Activated CD4-positive, alpha-beta T cell treated with anti-CD3 and anti-CD28 coated beads for 36 hours (primary cell): ENCODE results near the gene TMED8. TPM values are rescaled to one million over a fixed set of nuclear protein-coding genes. Genes with fewer than 3 reads are reported as not detected.

Experiments
- ATAC-seq: fragments of 200-7000 bp; cut with Tn5 transposase; one replicate; pipeline ENCODE4 v1.10.0; 2021; ENCODE audit warnings: mild to moderate bottlenecking, moderate library complexity
- CTCF ChIA-PET: fragments of 350-600 bp; sonication (Branson Sonifier 250); formaldehyde crosslinking; loops from one replicate; lab custom pipeline; 2021; ENCODE audit warnings: antibody characterized with exemption; lab: Charles Lee
- POLR2A ChIA-PET: fragments of 350-600 bp; sonication (Branson Sonifier 250); formaldehyde crosslinking; loops from one replicate; lab custom pipeline; 2021; ENCODE audit warnings: antibody characterized with exemption, inconsistent platforms; lab: Charles Lee
- DNase-seq: peaks from one replicate; pipeline ENCODE4 v3.0.0-alpha.2; 2020
- H3K27ac Mint-ChIP-seq: one replicate; pipeline ENCODE4 v1.8.0; 2021; ENCODE audit warnings: mixed read lengths
- H3K27me3 Mint-ChIP-seq: one replicate; pipeline ENCODE4 v1.8.0; 2021; ENCODE audit warnings: mixed read lengths
- H3K36me3 Mint-ChIP-seq: one replicate; pipeline ENCODE4 v1.8.0; 2021; ENCODE audit warnings: low read depth, mixed read lengths
- H3K4me1 Mint-ChIP-seq: one replicate; pipeline ENCODE4 v1.8.0; 2021; ENCODE audit warnings: mixed read lengths
- H3K4me3 Mint-ChIP-seq: one replicate; pipeline ENCODE4 v1.8.0; 2021; ENCODE audit warnings: mild to moderate bottlenecking, moderate library complexity, mixed read lengths
- H3K9me3 Mint-ChIP-seq: one replicate; pipeline ENCODE4 v1.8.0; 2021; ENCODE audit warnings: low read depth, mixed read lengths
- intact Hi-C, 2 experiments: fragments of 100-400 bp; cut with DNase I in 1 of 2; cut with micrococcal nuclease in 1 of 2; formaldehyde crosslinking; loops; one replicate each; pipeline versions ENCODE4 v1.14.2 to v1.15.1; 2022 to 2024; cut with DNase I, micrococcal nuclease
- total RNA-seq, 2 experiments: library from RNA; stranded (reverse); gene quantifications; one replicate each; pipeline ENCODE4 v1.2.3, GENCODE V29; 2021

Gene TMED8
- total RNA-seq, 2 experiments from 2014 or later: 25.3 to 27.9 TPM

DNA sequence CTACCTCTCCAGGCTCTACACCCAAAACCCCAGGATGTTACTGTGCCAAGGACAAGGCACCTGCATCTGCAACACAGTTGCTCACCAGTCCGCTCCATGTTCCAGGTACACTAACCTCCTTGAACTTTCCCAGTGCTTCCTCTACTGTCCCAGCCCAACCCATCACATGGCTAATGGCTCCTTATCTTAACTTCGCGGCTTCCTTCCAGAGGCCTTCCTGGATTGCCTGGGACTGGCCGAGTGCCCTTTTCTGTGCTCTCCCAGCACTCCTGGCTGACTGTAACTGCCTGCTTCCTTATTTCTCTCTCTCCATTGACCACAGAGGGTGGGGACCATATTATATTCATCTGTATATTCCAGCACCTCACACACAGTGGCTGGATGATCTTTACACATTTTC lies 77.1 kb downstream of the TMED8 start:
- intact Hi-C loops: loop anchor here (5.0 to 10.0 kb wide), 8 partner anchors 78 to 408 kb away; partner anchors contain the start of genes AHSA1 (in 1 of the 2), ALKBH1 (in 1 of the 2), SAMD15 (in 1 of the 2) and SLIRP (in 1 of the 2)
- DNase-seq: no peak
- ChIA-PET POLR2A (no interaction called here), CTCF (interaction anchor here (1.2 to 9.8 kb wide), 2 partner anchors 14 to 39 kb away, joined by 3 to 176 read pairs; no protein-coding TSS in a partner anchor)
- H3K9me3 Mint-ChIP-seq: no peaks in the 10 kb centered on the region
- peaks cover 24% of the 10 kb centered on the region for H3K4me1 Mint-ChIP-seq
- H3K27me3 Mint-ChIP-seq: no peaks in the 10 kb centered on the region
- no peak overlapping the region for H3K27ac Mint-ChIP-seq
- H3K4me3 Mint-ChIP-seq: no peak overlapping the region
- ATAC-seq: no peak
- H3K36me3 Mint-ChIP-seq: peaks cover 11% of the 10 kb centered on the region

DNA sequence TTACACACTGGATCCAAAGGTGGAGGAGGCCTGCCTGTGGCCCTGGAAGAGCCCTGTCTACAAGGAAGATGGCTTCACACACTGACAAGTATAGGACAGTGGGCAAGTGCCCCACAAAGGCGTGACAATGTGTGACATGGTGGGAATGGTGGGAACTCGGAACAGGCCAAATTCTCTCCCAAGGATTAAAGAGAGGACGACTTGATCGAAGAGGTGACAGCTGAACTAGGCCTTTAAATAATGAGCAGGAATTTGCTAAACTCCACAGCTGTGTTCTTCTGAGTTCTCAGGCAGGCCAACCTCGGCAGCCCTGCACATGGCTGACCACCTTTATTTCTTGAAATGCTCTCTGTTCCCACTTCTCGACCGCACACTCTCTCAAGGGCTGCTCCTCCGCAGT lies 80.0 kb downstream of the TMED8 start:
- Mint-ChIP-seq H3K27me3 (no peaks in the 10 kb centered on the region), H3K36me3 (peaks cover 7% of the 10 kb centered on the region), H3K9me3 (no peaks in the 10 kb centered on the region), H3K27ac (no peak overlapping the region), H3K4me1 (no peaks in the 10 kb centered on the region), H3K4me3 (no peak overlapping the region)
- POLR2A ChIA-PET: no interaction called here
- DNase-seq (no peak), ATAC-seq (no peak)
- intact Hi-C loops: no loop called here
- CTCF ChIA-PET: interaction anchor here (1.4 to 9.8 kb wide), 2 partner anchors 17 to 162 kb away, joined by 4 to 176 read pairs; no protein-coding TSS in a partner anchor

DNA sequence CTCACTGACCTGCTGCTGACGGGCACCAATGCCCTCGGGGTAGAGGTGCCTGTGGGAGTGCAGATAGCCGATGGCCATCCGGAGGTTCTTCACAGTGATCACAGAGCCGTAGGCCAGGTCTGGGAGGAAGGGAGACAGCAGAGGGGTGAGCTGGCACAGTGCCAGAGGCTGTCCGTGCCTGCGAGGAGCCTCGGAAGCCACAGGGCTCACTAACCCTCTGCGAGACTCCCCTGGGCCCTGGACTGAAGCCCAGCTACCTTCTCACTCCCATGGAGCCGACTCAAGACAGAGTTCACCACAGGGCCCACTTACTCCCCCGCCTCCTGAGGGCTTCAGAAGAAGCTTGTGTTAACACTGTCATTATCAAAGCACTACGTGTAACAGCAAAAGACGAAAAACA lies 80.7 kb downstream of the TMED8 start:
- Mint-ChIP-seq H3K4me1 (no peaks in the 10 kb centered on the region), H3K27ac (no peak overlapping the region), H3K27me3 (no peaks in the 10 kb centered on the region), H3K9me3 (no peaks in the 10 kb centered on the region), H3K36me3 (peaks cover 7% of the 10 kb centered on the region), H3K4me3 (no peak overlapping the region)
- POLR2A ChIA-PET: no interaction called here
- DNase-seq (no peak), ATAC-seq (no peak)
- CTCF ChIA-PET: interaction anchor here (1.4 to 9.8 kb wide), 2 partner anchors 18 to 163 kb away, joined by 4 to 176 read pairs; no protein-coding TSS in a partner anchor
- intact Hi-C loops: no loop called here

DNA sequence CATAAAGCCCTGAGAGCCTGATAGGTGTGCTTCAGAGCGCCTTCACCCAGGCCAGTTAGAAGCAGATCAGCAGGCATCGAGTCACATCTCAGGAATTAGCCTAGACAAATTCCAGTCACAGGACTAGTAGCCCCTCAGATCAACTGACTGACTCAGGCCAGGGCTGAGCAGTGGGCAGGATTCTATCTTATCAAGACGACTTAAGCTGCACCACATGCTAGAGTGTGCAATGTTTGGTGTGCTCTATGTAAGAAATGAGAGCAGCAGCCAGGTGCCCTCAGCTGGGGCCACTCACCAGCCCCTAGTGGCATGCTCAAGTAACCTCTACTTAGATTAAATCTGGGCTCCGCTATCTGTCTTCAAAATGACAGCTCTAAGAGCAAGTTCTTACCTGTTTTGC lies 86.2 kb downstream of the TMED8 start:
- H3K27ac Mint-ChIP-seq: no peak overlapping the region
- H3K4me1 Mint-ChIP-seq: no peaks in the 10 kb centered on the region
- CTCF ChIA-PET: interaction anchor here (0.6 to 1.4 kb wide), 6 partner anchors 8 to 502 kb away, joined by 3 to 5 read pairs (median 3); no protein-coding TSS in a partner anchor
- no peak for DNase-seq
- no peak for ATAC-seq
- POLR2A ChIA-PET: no interaction called here
- no peak overlapping the region for H3K4me3 Mint-ChIP-seq
- intact Hi-C loops: no loop called here
- peaks cover 2% of the 10 kb centered on the region for H3K36me3 Mint-ChIP-seq
- no peaks in the 10 kb centered on the region for H3K9me3 Mint-ChIP-seq
- no peaks in the 10 kb centered on the region for H3K27me3 Mint-ChIP-seq

DNA sequence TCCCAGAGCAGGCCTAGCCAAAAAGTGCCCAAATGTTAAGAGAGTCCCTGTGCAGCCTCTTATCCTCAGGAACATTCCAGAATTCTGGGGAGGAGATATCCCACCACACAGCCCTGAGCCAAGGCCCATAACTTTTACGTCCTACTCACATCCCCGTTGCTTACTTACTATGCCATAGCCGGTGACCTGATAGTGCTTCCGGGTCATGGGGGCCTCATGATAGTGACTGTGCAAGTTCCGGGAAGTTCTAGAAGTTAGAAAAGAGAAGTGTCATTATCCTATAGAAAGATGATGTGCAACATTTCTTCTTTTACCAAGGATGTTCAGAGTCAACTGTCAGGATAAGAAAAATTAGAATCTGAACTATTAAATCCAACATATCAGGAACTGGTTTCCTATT lies 90.3 kb downstream of the TMED8 start:
- H3K36me3 Mint-ChIP-seq: peaks cover 11% of the 10 kb centered on the region
- ATAC-seq (no peak), DNase-seq (no peak)
- POLR2A ChIA-PET: no interaction called here
- H3K27ac Mint-ChIP-seq: no peak overlapping the region
- H3K4me3 Mint-ChIP-seq: no peak overlapping the region
- CTCF ChIA-PET: interaction anchor here (1.1 to 1.2 kb wide), 2 partner anchors 14 to 28 kb away, joined by 3 to 4 read pairs; no protein-coding TSS in a partner anchor
- no peaks in the 10 kb centered on the region for H3K27me3 Mint-ChIP-seq
- no peaks in the 10 kb centered on the region for H3K4me1 Mint-ChIP-seq
- H3K9me3 Mint-ChIP-seq: no peaks in the 10 kb centered on the region
- intact Hi-C loops: no loop called here

Other genes starting within 250 kb of the TMED8 start
- not detected for gene ZDHHC22, start 235.3 kb downstream of the TMED8 start, total RNA-seq
- 1 to 10 TPM; 1.1 to 1.4 TPM for gene TMEM63C, start 195.3 kb downstream of the TMED8 start, total RNA-seq
- gene NGB, start 105.9 kb downstream of the TMED8 start, total RNA-seq: not detected
- 10 to 100 TPM; 11.7 to 18.2 TPM for gene POMT2, start 56.2 kb downstream of the TMED8 start, total RNA-seq
- 10 to 100 TPM; 17.5 to 22.9 TPM for gene GSTZ1, start 56.1 kb downstream of the TMED8 start, total RNA-seq
- gene SAMD15, start 285 bp upstream of the TMED8 start, total RNA-seq: under 1 TPM; 0.25 TPM
- gene NOXRED1, start 46.4 kb upstream of the TMED8 start, total RNA-seq: under 1 TPM; 0.46 to 0.66 TPM
- gene VIPAS39, start 80.5 kb upstream of the TMED8 start, total RNA-seq: 10 to 100 TPM; 16.4 to 20.1 TPM
- gene AHSA1, start 81.0 kb upstream of the TMED8 start, total RNA-seq: 100 to 1,000 TPM; 318 to 348 TPM
- gene ISM2, start 121.7 kb upstream of the TMED8 start, total RNA-seq: under 1 TPM; 0.41 to 0.53 TPM
- 10 to 100 TPM; 16.8 to 24.6 TPM for gene SPTLC2, start 239.5 kb upstream of the TMED8 start, total RNA-seq